ENCODE data around the gene UBE2Q2.

- TF ChIP-seq, protein P1, sequence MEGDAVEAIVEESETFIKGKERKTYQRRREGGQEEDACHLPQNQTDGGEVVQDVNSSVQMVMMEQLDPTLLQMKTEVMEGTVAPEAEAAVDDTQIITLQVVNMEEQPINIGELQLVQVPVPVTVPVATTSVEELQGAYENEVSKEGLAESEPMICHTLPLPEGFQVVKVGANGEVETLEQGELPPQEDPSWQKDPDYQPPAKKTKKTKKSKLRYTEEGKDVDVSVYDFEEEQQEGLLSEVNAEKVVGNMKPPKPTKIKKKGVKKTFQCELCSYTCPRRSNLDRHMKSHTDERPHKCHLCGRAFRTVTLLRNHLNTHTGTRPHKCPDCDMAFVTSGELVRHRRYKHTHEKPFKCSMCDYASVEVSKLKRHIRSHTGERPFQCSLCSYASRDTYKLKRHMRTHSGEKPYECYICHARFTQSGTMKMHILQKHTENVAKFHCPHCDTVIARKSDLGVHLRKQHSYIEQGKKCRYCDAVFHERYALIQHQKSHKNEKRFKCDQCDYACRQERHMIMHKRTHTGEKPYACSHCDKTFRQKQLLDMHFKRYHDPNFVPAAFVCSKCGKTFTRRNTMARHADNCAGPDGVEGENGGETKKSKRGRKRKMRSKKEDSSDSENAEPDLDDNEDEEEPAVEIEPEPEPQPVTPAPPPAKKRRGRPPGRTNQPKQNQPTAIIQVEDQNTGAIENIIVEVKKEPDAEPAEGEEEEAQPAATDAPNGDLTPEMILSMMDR (IDR thresholded peaks at IDR 0.05; ENCODE audit: low read depth, low read length), result no peak
- TF ChIP-seq EZH2phosphoT487 (IDR thresholded peaks at IDR 0.05; ENCODE audit: low read depth), result no peak
Observed at GRCh38 chr15:75947092-75947491, 103.8 kb downstream of the UBE2Q2 start.
